Mesenchymal stem cell (in vitro differentiated cells and primary cell): ENCODE data around the gene ATXN7L1.

ENCODE experiments used
- DNase-seq: peaks from one replicate; pipeline ENCODE4 v3.0.0-alpha.2; 2013
- H2AFZ ChIP-seq: one replicate; pipeline ENCODE4 v1.6.1; 2013; ENCODE audit warnings: low read depth, mild to moderate bottlenecking, control low read depth, inconsistent platforms, low read length, moderate library complexity
- H2AK5ac ChIP-seq: 2 replicates; pipeline ENCODE4 v1.6.1; 2013; ENCODE audit warnings: low read length, moderate library complexity, mild to moderate bottlenecking, inconsistent platforms; ENCODE audit not compliant: severe bottlenecking
- H2BK120ac ChIP-seq: one replicate; pipeline ENCODE4 v1.6.1; 2013; ENCODE audit warnings: low read depth, mild to moderate bottlenecking, inconsistent platforms, low read length, moderate library complexity
- H2BK12ac ChIP-seq, 2 experiments: one replicate each; pipeline ENCODE4 v1.6.1; 2013; ENCODE audit warnings: inconsistent platforms in 2 of 2, low read length in 2 of 2, mild to moderate bottlenecking in 2 of 2, moderate library complexity in 2 of 2, control low read depth in 1 of 2
- H2BK15ac ChIP-seq: one replicate; pipeline ENCODE4 v1.6.1; 2013; ENCODE audit warnings: mild to moderate bottlenecking, low read depth, inconsistent platforms; ENCODE audit not compliant: poor library complexity, severe bottlenecking
- H2BK5ac ChIP-seq: 2 replicates; pipeline ENCODE4 v1.6.1; 2013; ENCODE audit warnings: low read depth, mild to moderate bottlenecking, low read length, control low read depth, inconsistent platforms; ENCODE audit not compliant: poor library complexity, severe bottlenecking
- H3K14ac ChIP-seq, 2 experiments: one replicate each; pipeline ENCODE4 v1.6.1; 2013; ENCODE audit warnings: inconsistent platforms in 2 of 2, low read length in 2 of 2, control low read depth in 1 of 2, mild to moderate bottlenecking in 1 of 2, moderate library complexity in 1 of 2
- H3K18ac ChIP-seq, 2 experiments: one replicate each; pipeline ENCODE4 v1.6.1; 2013; ENCODE audit warnings: inconsistent platforms in 2 of 2, low read length in 2 of 2, control low read depth in 1 of 2, low read depth in 1 of 2, mild to moderate bottlenecking in 1 of 2
- H3K23ac ChIP-seq, 2 experiments: one replicate each; pipeline ENCODE4 v1.6.1; 2013; ENCODE audit warnings: inconsistent platforms in 2 of 2, low read length in 2 of 2, mild to moderate bottlenecking in 2 of 2, moderate library complexity in 2 of 2, control low read depth in 1 of 2
- H3K27ac ChIP-seq: 2 replicates; pipeline ENCODE4 v1.5.1; 2013; ENCODE audit warnings: mild to moderate bottlenecking, moderate library complexity, low read length, control low read depth, inconsistent platforms; ENCODE audit not compliant: poor library complexity, severe bottlenecking
- H3K27me3 ChIP-seq, 2 experiments: 2 replicates each; pipeline versions ENCODE4 v1.6.1 to v1.7.0; 2013; ENCODE audit warnings: low read length in 2 of 2, mild to moderate bottlenecking in 2 of 2, moderate library complexity in 2 of 2, control low read depth in 1 of 2, inconsistent platforms in 1 of 2; ENCODE audit not compliant: control insufficient read depth in 1 of 2, insufficient read depth in 1 of 2
- H3K36me3 ChIP-seq, 2 experiments: 2 replicates each; pipeline versions ENCODE4 v1.6.1 to v1.7.0; 2013; ENCODE audit warnings: low read length in 2 of 2, control low read depth in 1 of 2, inconsistent platforms in 1 of 2, low read depth in 1 of 2, mild to moderate bottlenecking in 1 of 2; ENCODE audit not compliant: insufficient read depth in 2 of 2, control insufficient read depth in 1 of 2
- H3K4ac ChIP-seq, 2 experiments: one replicate each; pipeline ENCODE4 v1.6.1; 2013; ENCODE audit warnings: inconsistent platforms in 2 of 2, low read length in 2 of 2, mild to moderate bottlenecking in 2 of 2, moderate library complexity in 2 of 2, control low read depth in 1 of 2, low read depth in 1 of 2
- H3K4me1 ChIP-seq: 2 replicates; pipeline ENCODE4 v1.6.1; 2013; ENCODE audit warnings: low read depth, low read length, control low read depth; ENCODE audit not compliant: control insufficient read depth, insufficient read depth
- H3K4me2 ChIP-seq: 2 replicates; pipeline ENCODE4 v1.6.1; 2013; ENCODE audit warnings: low read length, mild to moderate bottlenecking, inconsistent platforms; ENCODE audit not compliant: poor library complexity, severe bottlenecking
- H3K4me3 ChIP-seq, 2 experiments: 2 replicates each; pipeline versions ENCODE4 v1.5.1 to v1.7.0; 2013; ENCODE audit warnings: low read length in 2 of 2, mild to moderate bottlenecking in 2 of 2, control low read depth in 1 of 2, low read depth in 1 of 2; ENCODE audit not compliant: insufficient read depth in 1 of 2
- H3K79me1 ChIP-seq: replicated peaks from 2 replicates; pipeline ENCODE4 v1.6.1; 2013; ENCODE audit warnings: mild to moderate bottlenecking, control low read depth, low read length, inconsistent platforms; ENCODE audit not compliant: poor library complexity, severe bottlenecking
- H3K9ac ChIP-seq: 2 replicates; pipeline ENCODE4 v1.7.0; 2013; ENCODE audit warnings: mild to moderate bottlenecking, low read length, moderate library complexity
- H3K9me3 ChIP-seq: 2 replicates; pipeline ENCODE4 v1.7.0; 2013; ENCODE audit warnings: mild to moderate bottlenecking, low read length; ENCODE audit not compliant: control insufficient read depth
- H4K8ac ChIP-seq: one replicate; pipeline ENCODE4 v1.6.1; 2013; ENCODE audit warnings: inconsistent platforms, mild to moderate bottlenecking, low read length, moderate library complexity
- H4K91ac ChIP-seq: one replicate; pipeline ENCODE4 v1.6.1; 2013; ENCODE audit warnings: mild to moderate bottlenecking, low read length, inconsistent platforms
- WGBS: methylation state at CpG from one replicate; pipeline ENCODE4 v1.1.7; 2013; ENCODE audit warnings: mixed read lengths; 5-methylcytosine and 5-hydroxymethylcytosine counted together

Gene ATXN7L1

GRCh38 chr7:105708763-105709080, 167.7 kb downstream of the ATXN7L1 start:
- Histone ChIP-seq H2BK12ac (no peak overlapping the region), H3K4me2 (no peak overlapping the region), H3K4ac (no peak overlapping the region), H2BK5ac (no peak overlapping the region), H3K18ac (no peak overlapping the region), H2BK15ac (no peak overlapping the region), H2BK120ac (no peak overlapping the region), H3K4me3 (no peak overlapping the region), H3K23ac (no peak overlapping the region), H3K27ac (no peak overlapping the region), H3K79me1 (peaks cover 8% of the 10 kb centered on the region), H4K91ac (no peak overlapping the region), H3K4me1 (peaks cover 5% of the 10 kb centered on the region), H3K9me3 (peaks cover 15% of the 10 kb centered on the region), H3K9ac (no peak overlapping the region), H2AFZ (no peak overlapping the region), H3K27me3 (no peaks in the 10 kb centered on the region), H3K36me3 (peaks cover 7 to 9% of the 10 kb centered on the region in 2 experiments), H2AK5ac (no peak overlapping the region), H3K14ac (no peak overlapping the region), H4K8ac (no peak overlapping the region)
- DNase-seq, result no peak
- 100% methylated on average over 2 of the region's 4 CpGs for WGBS

- WGBS, result 83% methylated on average over 5 of the region's 9 CpGs
- H2BK120ac ChIP-seq, result no peak overlapping the region
- H3K9ac ChIP-seq, result no peak overlapping the region
- no peak overlapping the region for H3K23ac ChIP-seq
- no peak overlapping the region for H4K91ac ChIP-seq
- H3K14ac ChIP-seq, result no peak overlapping the region
- H3K27ac ChIP-seq, result no peak overlapping the region
- no peak overlapping the region for H2BK5ac ChIP-seq
- H3K4me2 ChIP-seq, result no peak overlapping the region
- H3K4me1 ChIP-seq, result peaks cover 3% of the 10 kb centered on the region
- peaks cover 7% of the 10 kb centered on the region for H3K79me1 ChIP-seq
- no peak overlapping the region for H3K4me3 ChIP-seq
- peaks cover 6 to 8% of the 10 kb centered on the region in 2 experiments for H3K36me3 ChIP-seq
- no peak overlapping the region for H2BK15ac ChIP-seq
- H2AFZ ChIP-seq, result no peak overlapping the region
- no peak overlapping the region for H3K4ac ChIP-seq
- no peaks in the 10 kb centered on the region for H3K27me3 ChIP-seq
- no peak overlapping the region for H3K18ac ChIP-seq
- no peak for DNase-seq
- peaks cover 15% of the 10 kb centered on the region for H3K9me3 ChIP-seq
- H2BK12ac ChIP-seq, result no peak overlapping the region
- H2AK5ac ChIP-seq, result no peak overlapping the region
- H4K8ac ChIP-seq, result no peak overlapping the region
These were observed 168.2 kb downstream of the ATXN7L1 start for GRCh38 chr7:105707967-105708762.

GRCh38 chr7:105707381-105707780, 169.0 kb downstream of the ATXN7L1 start:
- 95% methylated on average over 3 of the region's 3 CpGs for WGBS
- Histone ChIP-seq H3K4me2 (no peak overlapping the region), H3K18ac (no peak overlapping the region), H3K36me3 (peaks cover 4 to 6% of the 10 kb centered on the region in 2 experiments), H2BK120ac (no peak overlapping the region), H4K8ac (no peak overlapping the region), H3K4me1 (peaks cover 3% of the 10 kb centered on the region), H3K79me1 (peaks cover 7% of the 10 kb centered on the region), H2AK5ac (no peak overlapping the region), H3K23ac (no peak overlapping the region), H2BK5ac (no peak overlapping the region), H3K4ac (no peak overlapping the region), H3K9ac (no peak overlapping the region), H3K4me3 (no peak overlapping the region), H3K27ac (no peak overlapping the region), H2BK12ac (no peak overlapping the region), H3K14ac (no peak overlapping the region), H3K9me3 (peaks cover 15% of the 10 kb centered on the region), H2BK15ac (no peak overlapping the region), H2AFZ (no peak overlapping the region), H3K27me3 (no peaks in the 10 kb centered on the region), H4K91ac (no peak overlapping the region)
- DNase-seq, result no peak

GRCh38 chr7:105705427-105705826, 171.0 kb downstream of the ATXN7L1 start:
- Histone ChIP-seq H3K4ac (no peak overlapping the region), H2BK12ac (no peak overlapping the region), H2AFZ (no peak overlapping the region), H2BK15ac (no peak overlapping the region), H2AK5ac (no peak overlapping the region), H3K23ac (no peak overlapping the region), H3K4me2 (no peak overlapping the region), H2BK120ac (no peak overlapping the region), H3K79me1 (peaks cover 4% of the 10 kb centered on the region), H3K14ac (no peak overlapping the region), H3K36me3 (no peaks in the 10 kb centered on the region), H3K9me3 (no peaks in the 10 kb centered on the region), H3K4me1 (peaks cover 3% of the 10 kb centered on the region), H3K27me3 (no peaks in the 10 kb centered on the region), H4K91ac (no peak overlapping the region), H2BK5ac (no peak overlapping the region), H3K18ac (no peak overlapping the region), H3K9ac (no peak overlapping the region), H3K27ac (no peak overlapping the region), H4K8ac (no peak overlapping the region), H3K4me3 (no peak overlapping the region)
- DNase-seq, result no peak
- 91% methylated on average over 7 of the region's 7 CpGs for WGBS
